IMR-90 (cell line): Measurements from ENCODE around the gene LDLRAD3. TPM values are rescaled to one million over a fixed set of nuclear protein-coding genes. Genes with fewer than 3 reads are reported as not detected.

Source experiments
- ATAC-seq: fragments of 200-7000 bp; cut with Tn5 transposase; 2 replicates; pipeline ENCODE4 v1.9.1; 2020; ENCODE audit warnings: low read depth, mild to moderate bottlenecking, moderate library complexity
- BruUV-seq: library from RNA; stranded (reverse); fragments of 400-500 nt; replicated peaks from 2 replicates; lab custom pipeline; 2021; lab: Mats Ljungman, UMichigan
- CTCF ChIA-PET: fragments of 300-600 bp; formaldehyde crosslinking; extraction: SDS; loops from one replicate; lab custom pipeline; 2021; ENCODE audit warnings: antibody characterized with exemption; lab: Yijun Ruan, JAX
- POLR2A ChIA-PET: fragments of 300-600 bp; sonication (Branson Sonifier 250); formaldehyde crosslinking; loops from one replicate; lab custom pipeline; 2022; ENCODE audit warnings: antibody characterized with exemption; ENCODE audit not compliant: unreplicated experiment; lab: Charles Lee
- DNase-seq: peaks from one replicate; pipeline ENCODE4 v3.0.0; 2013
- H2AFZ ChIP-seq: replicated peaks from 2 replicates; pipeline ENCODE3; 2013; ENCODE audit warnings: low read length, mild to moderate bottlenecking; ENCODE audit not compliant: poor library complexity
- H2AK5ac ChIP-seq: 2 replicates; pipeline ENCODE4 v1.6.1; 2013; ENCODE audit warnings: low read depth, low read length, inconsistent platforms
- H2AK9ac ChIP-seq: replicated peaks from 2 replicates; pipeline ENCODE3; 2013; ENCODE audit warnings: mild to moderate bottlenecking, low read depth, low read length, moderate library complexity; ENCODE audit not compliant: poor library complexity
- H2BK120ac ChIP-seq: 2 replicates; pipeline ENCODE4 v1.6.1; 2013; ENCODE audit warnings: low read depth, low read length, inconsistent platforms
- H2BK15ac ChIP-seq: 3 replicates; pipeline ENCODE4 v1.6.1; 2013; ENCODE audit warnings: low read depth, low read length, inconsistent platforms
- H2BK20ac ChIP-seq: 2 replicates; pipeline ENCODE4 v1.6.1; 2013; ENCODE audit warnings: low read depth, mild to moderate bottlenecking, inconsistent platforms, low read length, moderate library complexity
- H2BK5ac ChIP-seq: 2 replicates; pipeline ENCODE4 v1.6.1; 2013; ENCODE audit warnings: mild to moderate bottlenecking, low read depth, low read length, inconsistent platforms; ENCODE audit not compliant: poor library complexity, severe bottlenecking
- H3K14ac ChIP-seq: replicated peaks from 2 replicates; pipeline ENCODE4 v1.6.1; 2013; ENCODE audit warnings: low read depth, low read length, inconsistent platforms
- H3K18ac ChIP-seq: 2 replicates; pipeline ENCODE4 v1.6.1; 2013; ENCODE audit warnings: low read depth, low read length, control low read depth
- H3K23ac ChIP-seq: 2 replicates; pipeline ENCODE4 v1.6.1; 2013; ENCODE audit warnings: low read depth, low read length, inconsistent platforms
- H3K27ac ChIP-seq: 2 replicates; pipeline ENCODE4 v1.5.1; 2013; ENCODE audit warnings: mild to moderate bottlenecking, control low read depth, low read length; ENCODE audit not compliant: insufficient read depth
- H3K27me3 ChIP-seq: 2 replicates; pipeline ENCODE4 v1.6.1; 2013; ENCODE audit warnings: low read length; ENCODE audit not compliant: control insufficient read depth, insufficient read depth
- H3K36me3 ChIP-seq: 2 replicates; pipeline ENCODE4 v1.6.1; 2013; ENCODE audit warnings: low read length, mixed read lengths; ENCODE audit not compliant: control insufficient read depth, insufficient read depth
- H3K4ac ChIP-seq: 2 replicates; pipeline ENCODE4 v1.6.1; 2013; ENCODE audit warnings: low read depth, low read length, inconsistent platforms
- H3K4me1 ChIP-seq: 2 replicates; pipeline ENCODE4 v1.6.1; 2013; ENCODE audit warnings: low read length, mixed read lengths; ENCODE audit not compliant: control insufficient read depth, insufficient read depth
- H3K4me2 ChIP-seq: 2 replicates; pipeline ENCODE4 v1.6.1; 2013; ENCODE audit warnings: low read depth, mild to moderate bottlenecking, control low read depth, low read length, moderate library complexity
- H3K4me3 ChIP-seq: 2 replicates; pipeline ENCODE4 v1.5.1; 2013; ENCODE audit warnings: low read depth, mild to moderate bottlenecking, control low read depth, low read length, moderate library complexity; ENCODE audit not compliant: insufficient read depth
- H3K56ac ChIP-seq: 2 replicates; pipeline ENCODE4 v1.6.1; 2013; ENCODE audit warnings: low read length, inconsistent platforms; ENCODE audit not compliant: insufficient read depth; ENCODE audit errors: extremely low read depth
- H3K79me1 ChIP-seq, 2 experiments: 2 replicates each; pipeline ENCODE4 v1.6.1; 2013; ENCODE audit warnings: low read length in 2 of 2, inconsistent platforms in 1 of 2, low read depth in 1 of 2
- H3K9ac ChIP-seq: 2 replicates; pipeline ENCODE4 v1.6.1; 2013; ENCODE audit warnings: low read depth, low read length, control low read depth
- H3K9me1 ChIP-seq: 2 replicates; pipeline ENCODE4 v1.6.1; 2013; ENCODE audit warnings: low read length, inconsistent platforms; ENCODE audit not compliant: insufficient read depth
- H3K9me3 ChIP-seq: 2 replicates; pipeline ENCODE4 v1.6.1; 2013; ENCODE audit warnings: low read length; ENCODE audit not compliant: control insufficient read depth, insufficient read depth
- H4K20me1 ChIP-seq: 2 replicates; pipeline ENCODE4 v1.6.1; 2013; ENCODE audit warnings: low read length, inconsistent platforms; ENCODE audit not compliant: insufficient read depth
- H4K5ac ChIP-seq: 2 replicates; pipeline ENCODE4 v1.6.1; 2013; ENCODE audit warnings: mild to moderate bottlenecking, low read depth, low read length, control low read depth
- H4K8ac ChIP-seq, 2 experiments: 2 replicates each; pipeline ENCODE4 v1.6.1; 2013; ENCODE audit warnings: low read depth in 2 of 2, low read length in 2 of 2, control low read depth in 1 of 2, inconsistent platforms in 1 of 2
- H4K91ac ChIP-seq: 2 replicates; pipeline ENCODE4 v1.6.1; 2013; ENCODE audit warnings: low read depth, low read length, inconsistent platforms; ENCODE audit not compliant: insufficient read depth
- MAFK ChIP-seq: IDR thresholded peaks from 2 replicates; pipeline ENCODE4 v1.6.1; 2012; ENCODE audit warnings: low read depth, low read length, improper control_type of control experiment
- MAZ ChIP-seq: IDR thresholded peaks from 2 replicates; pipeline ENCODE4 v1.6.1; 2012; ENCODE audit warnings: low read depth, mild to moderate bottlenecking, low read length, improper control_type of control experiment, moderate library complexity, borderline replicate concordance
- MXI1 ChIP-seq: IDR thresholded peaks from 2 replicates; pipeline ENCODE4 v1.6.1; 2012; ENCODE audit warnings: low read depth, mild to moderate bottlenecking, low read length, moderate library complexity, borderline replicate concordance
- NFE2L2 ChIP-seq: fragments of 150-350 bp; IDR thresholded peaks from 2 replicates; pipeline ENCODE4 v1.6.1; 2016; ENCODE audit warnings: low read depth, mild to moderate bottlenecking, low read length
- RAD21 ChIP-seq: IDR thresholded peaks from 2 replicates; pipeline ENCODE4 v1.6.1; 2012; ENCODE audit warnings: low read length, improper control_type of control experiment
- WGBS, 2 experiments: methylation state at CpG; one replicate each; pipeline versions ENCODE4 v1.1.5 to v1.1.7; 2013; ENCODE audit warnings: missing lambda C conversion rate in 2 of 2; ENCODE audit not compliant: insufficient read length in 1 of 2; ENCODE audit errors: extremely low coverage in 2 of 2; 5-methylcytosine and 5-hydroxymethylcytosine counted together
- dilution Hi-C: fragments of 300-500 bp; cut with HindIII; formaldehyde crosslinking; loops from one replicate; pipeline ENCODE4 v1.14.3; 2018; ENCODE audit warnings: low sequenced_read_pairs; ENCODE audit not compliant: unreplicated experiment
- in situ Hi-C: fragments of 300-500 bp; cut with MboI; formaldehyde crosslinking; loops from 3 replicates; pipeline ENCODE4 v1.14.3; 2019; ENCODE audit warnings: low sequenced_read_pairs, inconsistent platforms, mixed read lengths
- intact Hi-C: fragments of 100-400 bp; cut with micrococcal nuclease; formaldehyde crosslinking; loops from 2 replicates; pipeline ENCODE4 v1.10.0; 2022
- polyA plus RNA-seq, 3 experiments: library from polyadenylated mRNA; depleted of rRNA; stranded (reverse); fragments of >200 nt; gene quantifications; 2 replicates each; pipeline ENCODE4 v1.2.3, GENCODE V29; 2012; ENCODE audit warnings: low replicate concordance in 1 of 3
- total RNA-seq: library from RNA; depleted of rRNA; stranded (reverse); fragments of >200 nt; gene quantifications from 2 replicates; pipeline ENCODE4 v1.2.3, GENCODE V29; 2012
- TF ChIP-seq, protein P1 (sequence below): fragments of 150-350 bp; IDR thresholded peaks from 2 replicates; pipeline ENCODE4 v1.6.1; 2017; ENCODE audit warnings: mild to moderate bottlenecking, antibody characterized with exemption, low read length, low read depth

The LDLRAD3 gene
- total and polyA plus RNA-seq, 2 of the 4 experiments (the other 2 are of a cell fraction) = 2.7 to 6.4 TPM

DNA sequence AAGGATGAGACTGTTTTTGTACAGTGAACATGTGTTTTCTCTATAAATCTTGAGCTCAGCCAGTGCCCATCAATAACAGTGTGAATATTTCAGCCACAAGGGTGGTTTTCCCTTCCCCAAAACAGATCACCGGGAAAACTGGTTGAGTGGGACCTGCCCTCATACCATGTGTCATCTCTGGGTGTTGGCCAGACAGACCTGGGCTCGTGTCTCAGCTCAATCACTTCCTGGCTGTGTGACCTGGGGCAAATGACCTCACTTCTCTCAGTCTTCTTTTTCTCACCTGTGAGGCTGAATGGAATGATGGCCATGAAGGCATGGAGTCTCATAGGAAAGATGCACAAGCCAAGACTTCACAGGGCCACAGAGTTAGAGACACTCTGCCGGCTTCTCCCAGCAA lies 270.6 kb downstream of the LDLRAD3 start:
- no peaks in the 10 kb centered on the region for H3K9me3 ChIP-seq
- intact Hi-C loops (no loop called here), dilution Hi-C loops (no loop called here), in situ Hi-C loops (no loop called here)
- H4K8ac ChIP-seq = no peak overlapping the region
- H3K9ac ChIP-seq = no peak overlapping the region
- H4K5ac ChIP-seq = no peak overlapping the region
- H3K23ac ChIP-seq = no peak overlapping the region
- no peaks in the 10 kb centered on the region for H3K9me1 ChIP-seq
- no peak overlapping the region for H2BK20ac ChIP-seq
- no peak overlapping the region for H3K56ac ChIP-seq
- H3K27ac ChIP-seq = no peak overlapping the region
- no peak overlapping the region for H3K4me2 ChIP-seq
- no peak overlapping the region for H3K4me3 ChIP-seq
- no peaks in the 10 kb centered on the region for H3K4me1 ChIP-seq
- H3K36me3 ChIP-seq = no peaks in the 10 kb centered on the region
- no peak overlapping the region for H3K14ac ChIP-seq
- no peaks in the 10 kb centered on the region for H4K20me1 ChIP-seq
- no peak overlapping the region for H3K18ac ChIP-seq
- no peaks in the 10 kb centered on the region for H3K79me1 ChIP-seq
- no peak for ATAC-seq
- no peak for DNase-seq
- H2AK5ac ChIP-seq = no peak overlapping the region
- H2BK120ac ChIP-seq = no peak overlapping the region
- no CpG with 5 or more reads among the region's 3 CpGs for WGBS, 2 experiments
- H2AK9ac ChIP-seq = no peak overlapping the region
- H3K4ac ChIP-seq = no peak overlapping the region
- BruUV-seq = no TSS peak
- no peak overlapping the region for H2BK15ac ChIP-seq
- H4K91ac ChIP-seq = no peak overlapping the region
- no peak for TF ChIP-seq MXI1
- TF ChIP-seq, protein P1, sequence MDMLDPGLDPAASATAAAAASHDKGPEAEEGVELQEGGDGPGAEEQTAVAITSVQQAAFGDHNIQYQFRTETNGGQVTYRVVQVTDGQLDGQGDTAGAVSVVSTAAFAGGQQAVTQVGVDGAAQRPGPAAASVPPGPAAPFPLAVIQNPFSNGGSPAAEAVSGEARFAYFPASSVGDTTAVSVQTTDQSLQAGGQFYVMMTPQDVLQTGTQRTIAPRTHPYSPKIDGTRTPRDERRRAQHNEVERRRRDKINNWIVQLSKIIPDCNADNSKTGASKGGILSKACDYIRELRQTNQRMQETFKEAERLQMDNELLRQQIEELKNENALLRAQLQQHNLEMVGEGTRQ = no peak
- no peak for TF ChIP-seq MAFK
- TF ChIP-seq NFE2L2 = no peak
- no peak for TF ChIP-seq MAZ
- TF ChIP-seq RAD21 = no peak
- CTCF ChIA-PET = no interaction called here
- no peaks in the 10 kb centered on the region for H3K27me3 ChIP-seq
- H2BK5ac ChIP-seq = no peak overlapping the region
- H2AFZ ChIP-seq = no peak overlapping the region
- POLR2A ChIA-PET = no interaction called here
